Globus pallidus (tissue), 1 donor: ENCODE data around the gene AMOTL2.

ENCODE experiments used
- DNase-seq: peaks from one replicate; pipeline ENCODE4 v3.0.0-alpha.2; 2015; ENCODE audit warnings: low spot score

AMOTL2 gene

DNA sequence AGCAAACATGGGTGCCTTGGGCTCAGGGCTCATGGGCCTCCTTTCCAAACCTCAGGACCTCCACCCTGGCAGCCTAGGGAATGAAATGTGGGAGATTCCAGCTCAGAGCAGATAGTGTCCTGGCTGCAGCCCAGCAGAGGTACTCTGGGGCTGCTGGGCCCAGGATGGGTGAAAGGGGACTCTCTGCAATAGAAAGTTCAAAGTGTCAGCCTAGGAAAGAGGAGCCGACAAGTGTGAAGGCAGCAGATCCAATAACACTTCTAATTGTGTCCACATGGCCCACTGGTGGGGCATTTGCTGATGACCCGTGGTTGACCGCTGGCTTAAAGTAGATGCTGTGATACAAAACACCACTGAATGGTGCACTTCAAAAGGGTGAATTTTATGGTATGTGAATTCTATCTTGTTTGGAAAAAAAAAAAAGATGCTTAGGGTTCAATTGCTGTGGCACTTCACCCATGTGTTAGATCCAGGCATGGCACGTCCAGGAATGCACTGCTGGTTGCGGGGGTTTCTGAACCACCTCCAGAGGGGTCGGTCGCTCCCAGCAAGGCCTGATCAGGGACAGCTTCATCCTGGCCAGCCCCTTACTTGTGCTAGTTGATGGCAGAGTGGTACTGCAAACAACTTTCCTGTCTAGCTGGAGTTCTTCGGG lies 20.9 kb downstream of the AMOTL2 start:
- DNase-seq: no peak

DNA sequence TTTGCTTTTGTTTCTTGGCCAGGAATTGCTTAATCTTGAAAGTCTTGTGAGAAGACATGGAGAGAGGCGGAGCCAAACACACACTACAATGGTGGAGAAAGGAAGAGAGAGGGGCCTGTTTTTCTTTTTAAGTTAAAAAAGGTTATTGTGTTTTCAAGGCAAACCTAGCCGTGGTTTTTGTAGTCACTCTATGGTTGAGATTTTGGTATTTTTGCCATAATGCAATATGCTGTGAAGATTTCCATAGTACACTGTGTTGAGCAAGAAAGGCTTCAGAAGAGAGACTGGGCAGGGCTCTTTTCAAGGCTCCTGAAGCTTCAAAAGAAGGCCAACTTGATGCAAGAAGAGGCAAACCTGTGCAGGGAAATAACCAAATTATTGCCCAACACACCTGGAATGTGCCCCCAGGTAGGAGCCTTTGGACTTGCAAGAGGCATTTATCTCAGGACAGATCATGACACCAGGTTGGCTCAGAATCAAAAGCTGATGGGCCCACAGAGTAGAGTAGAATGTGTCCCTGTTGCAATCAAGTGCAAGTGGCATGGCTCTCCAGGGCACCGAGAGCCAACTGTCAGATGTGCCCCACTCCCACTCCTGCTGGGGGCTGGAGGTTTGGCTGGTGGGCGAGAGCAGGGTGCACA lies 22.1 kb downstream of the AMOTL2 start:
- DNase-seq: no peak

DNA sequence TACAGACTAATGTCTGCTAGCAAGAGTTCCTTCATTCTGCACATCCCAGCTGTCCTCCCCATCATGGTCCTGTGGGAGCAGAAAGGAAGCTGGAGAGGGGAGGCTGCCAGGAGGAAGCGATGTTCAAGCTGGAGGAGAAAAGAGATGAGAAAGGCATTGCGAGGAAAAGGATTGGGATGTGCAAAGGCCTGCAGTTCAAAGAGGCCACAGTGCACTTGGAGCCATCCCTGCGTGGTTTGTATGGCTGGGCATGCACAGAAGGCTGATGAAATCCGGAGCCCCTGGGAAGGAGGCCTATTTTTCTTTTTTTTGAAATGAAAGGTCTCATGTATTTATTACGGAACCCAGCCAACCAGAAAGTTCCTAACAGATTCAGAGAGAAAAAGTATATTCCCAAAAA lies 22.8 kb downstream of the AMOTL2 start:
- no peak for DNase-seq

DNA sequence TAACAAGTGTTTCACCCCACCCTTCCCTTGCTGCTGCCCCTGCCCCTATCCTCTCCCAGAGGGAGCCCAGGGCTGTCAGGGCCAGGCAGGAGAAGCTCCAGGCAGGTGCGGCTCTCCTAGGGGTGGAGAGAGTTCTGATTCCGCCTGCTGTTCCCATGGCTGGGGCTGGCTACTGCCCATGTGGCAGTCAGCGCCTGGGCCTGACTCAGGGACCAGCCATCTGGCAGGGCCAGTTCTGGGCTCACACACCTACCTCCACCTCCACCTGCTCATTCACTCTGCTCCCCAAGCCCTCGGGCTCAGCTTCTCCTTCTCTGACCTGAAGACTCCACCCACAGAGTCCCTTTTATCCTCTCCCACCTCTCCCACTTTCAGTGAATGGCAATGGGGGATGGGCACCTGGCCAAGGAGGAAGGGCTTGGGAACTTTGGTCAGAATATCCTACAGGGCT lies 23.4 kb downstream of the AMOTL2 start:
- DNase-seq: no peak

DNA sequence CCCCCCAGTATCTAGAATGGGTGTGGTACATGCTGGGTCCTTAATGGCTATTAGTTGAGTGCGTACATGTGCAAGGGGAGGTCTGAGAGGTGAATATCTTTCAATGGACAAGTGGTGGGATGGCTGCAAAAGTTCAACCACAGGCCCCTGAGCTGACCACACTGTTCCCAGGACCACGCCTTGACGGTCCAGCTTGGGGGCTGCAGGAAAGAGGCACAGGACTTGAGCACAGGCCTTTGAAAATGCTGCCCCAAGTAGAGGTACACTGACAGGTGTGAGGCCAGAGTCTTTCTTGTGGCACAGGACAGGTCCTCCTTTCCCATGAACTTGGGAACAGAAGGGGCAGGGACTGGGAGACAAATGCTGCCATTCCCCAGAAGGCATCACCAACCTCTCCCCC lies 24.0 kb downstream of the AMOTL2 start:
- DNase-seq: no peak

DNA sequence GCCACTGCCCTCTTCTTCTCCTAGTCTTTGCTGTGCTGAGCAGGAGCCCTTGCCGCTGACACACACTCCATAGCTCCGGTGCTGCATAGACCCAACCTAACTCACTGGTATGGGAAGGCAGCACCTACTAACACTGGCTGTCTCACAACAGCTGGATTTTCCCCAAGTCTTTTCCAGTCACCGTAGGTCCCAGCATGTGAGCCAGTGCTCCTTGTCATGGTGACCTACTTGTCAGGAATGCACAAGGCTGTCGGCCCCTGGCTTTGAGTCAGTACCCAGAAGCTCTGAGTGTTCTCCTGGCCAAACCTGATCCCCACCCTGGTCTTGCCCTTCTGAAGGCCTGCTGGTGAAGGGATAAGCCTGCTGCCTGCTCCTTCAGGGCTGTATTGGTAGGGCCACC lies 25.7 kb downstream of the AMOTL2 start:
- no peak for DNase-seq

DNA sequence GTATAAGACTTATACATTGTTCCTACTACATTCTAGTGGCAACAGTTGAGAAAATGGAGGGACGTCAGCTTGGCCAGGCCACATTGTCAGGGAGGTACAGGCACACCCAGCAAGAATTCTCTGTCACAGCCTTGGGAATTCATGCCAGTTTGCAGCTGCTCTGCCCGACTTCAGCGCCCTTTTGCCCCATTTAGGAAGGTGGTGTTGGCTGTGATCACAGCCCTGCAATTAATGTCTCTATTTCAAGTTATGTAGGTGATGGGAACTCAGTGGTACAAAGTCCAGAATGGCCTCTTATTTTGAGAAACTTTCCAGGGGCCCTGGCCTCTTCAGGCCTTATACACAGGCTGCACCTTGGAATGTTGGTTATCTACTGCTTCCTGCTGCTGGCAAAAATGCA lies 26.7 kb downstream of the AMOTL2 start:
- no peak for DNase-seq

DNA sequence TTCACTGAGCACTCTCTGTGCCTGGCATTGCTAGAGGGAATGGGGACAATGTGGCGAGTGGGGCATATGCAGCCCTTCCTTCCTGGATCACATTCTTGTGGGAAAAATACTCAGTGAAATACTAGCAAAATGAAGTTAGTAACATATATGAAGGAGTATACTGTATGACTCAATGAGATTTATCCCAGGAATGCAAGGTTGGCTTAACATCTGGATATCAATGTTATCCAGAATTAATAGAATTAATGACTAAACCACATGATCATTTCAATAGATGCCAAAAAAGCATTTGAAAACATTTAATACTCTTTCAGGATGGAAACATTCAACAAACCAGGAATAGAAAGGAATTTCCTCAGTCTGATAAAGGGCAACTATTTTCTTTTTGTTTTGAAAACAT lies 27.5 kb downstream of the AMOTL2 start:
- DNase-seq: no peak

DNA sequence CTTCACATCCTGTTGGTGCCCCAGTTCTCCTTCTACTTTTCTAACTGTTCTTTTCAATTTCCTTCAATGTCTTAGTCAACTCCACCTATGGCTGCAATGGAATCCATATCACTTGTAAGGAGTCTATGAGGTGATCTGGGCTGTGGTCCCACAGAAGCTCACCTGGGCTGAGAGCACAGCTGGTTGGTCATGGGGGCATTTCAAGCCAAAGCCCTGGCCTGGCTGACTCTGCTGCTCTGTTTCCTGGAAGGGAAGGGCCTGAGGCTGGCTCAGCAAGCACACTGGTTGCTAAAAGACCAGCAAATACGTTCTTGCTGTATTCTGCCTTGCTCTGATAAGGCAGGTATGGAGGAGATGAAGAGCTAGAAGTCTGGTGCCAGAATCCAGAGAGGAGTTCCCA lies 29.0 kb downstream of the AMOTL2 start:
- no peak for DNase-seq

DNA sequence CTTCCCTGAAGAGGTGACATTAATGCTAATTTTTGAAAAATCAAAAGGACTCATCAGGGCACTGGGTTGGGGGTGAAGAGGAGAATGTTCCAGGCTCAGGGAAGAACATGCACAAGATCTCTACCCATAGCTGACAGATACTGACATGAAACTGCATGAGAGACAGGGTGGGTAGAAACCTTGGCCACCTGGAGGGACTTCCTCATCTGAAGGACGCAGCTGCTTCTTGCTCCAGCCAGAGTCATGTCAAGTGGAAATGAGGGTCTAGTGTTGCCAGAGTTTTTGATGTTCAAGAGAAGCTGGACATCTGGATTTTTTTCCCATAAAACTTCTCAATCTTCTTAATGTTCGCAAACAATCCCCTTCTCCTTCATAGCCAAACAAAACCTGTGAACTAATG lies 29.7 kb downstream of the AMOTL2 start:
- DNase-seq: no peak

DNA sequence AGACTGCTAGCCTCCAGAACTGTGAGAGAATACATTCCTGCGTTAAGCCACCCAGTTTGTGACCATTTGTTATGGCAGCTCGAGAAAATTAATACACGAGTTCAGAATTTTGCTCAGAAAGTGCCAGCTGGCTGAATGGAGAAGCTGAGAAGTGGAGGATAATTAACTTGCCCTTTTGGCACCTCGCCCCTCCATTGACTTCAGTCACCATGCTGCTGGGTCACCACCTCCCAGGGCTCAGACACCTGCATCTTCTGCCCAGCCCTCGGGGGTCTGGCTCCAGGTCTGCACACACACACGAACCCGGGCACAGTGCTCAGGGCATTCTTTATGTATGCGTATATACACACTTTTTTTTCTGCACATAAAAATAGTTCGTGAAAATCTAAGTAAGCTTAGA lies 32.0 kb downstream of the AMOTL2 start:
- no peak for DNase-seq

DNA sequence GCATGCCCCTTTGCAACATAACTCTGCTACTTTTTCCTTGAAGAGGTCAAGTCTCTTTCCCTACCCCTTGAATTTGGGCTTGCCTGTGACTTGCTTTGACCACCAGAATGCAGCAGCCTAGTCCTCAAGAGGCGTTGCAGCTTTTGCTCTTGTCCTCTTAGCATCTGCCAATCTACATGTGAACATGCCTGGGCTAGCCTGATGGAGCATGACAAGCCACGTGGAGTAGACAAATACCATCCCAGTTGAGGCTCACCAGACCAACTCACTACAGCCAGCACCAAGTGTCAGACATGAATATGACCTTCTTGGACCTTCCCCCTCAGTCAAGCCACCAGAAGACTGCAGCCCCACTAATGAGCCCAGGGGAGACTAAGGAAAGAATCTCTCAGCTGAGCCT lies 32.9 kb downstream of the AMOTL2 start:
- DNase-seq: no peak

DNA sequence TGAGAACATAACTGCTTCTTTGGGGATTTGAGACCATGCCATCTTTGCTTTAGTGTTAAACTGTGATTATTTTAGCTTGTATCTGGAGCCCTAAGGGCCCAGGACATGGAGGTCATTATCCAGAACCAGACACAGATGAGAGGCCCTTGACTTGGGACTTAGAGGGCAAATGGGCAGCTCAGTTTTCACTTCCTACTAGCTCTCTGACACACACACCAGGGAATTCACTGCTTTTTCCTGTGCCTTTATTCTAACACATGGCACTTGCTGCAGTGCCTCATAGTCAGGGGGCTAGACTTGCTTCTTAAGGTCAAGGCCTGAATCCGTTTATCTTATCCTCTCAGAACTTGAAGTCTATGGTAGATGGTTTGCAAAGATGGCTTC lies 33.3 kb downstream of the AMOTL2 start:
- no peak for DNase-seq

DNA sequence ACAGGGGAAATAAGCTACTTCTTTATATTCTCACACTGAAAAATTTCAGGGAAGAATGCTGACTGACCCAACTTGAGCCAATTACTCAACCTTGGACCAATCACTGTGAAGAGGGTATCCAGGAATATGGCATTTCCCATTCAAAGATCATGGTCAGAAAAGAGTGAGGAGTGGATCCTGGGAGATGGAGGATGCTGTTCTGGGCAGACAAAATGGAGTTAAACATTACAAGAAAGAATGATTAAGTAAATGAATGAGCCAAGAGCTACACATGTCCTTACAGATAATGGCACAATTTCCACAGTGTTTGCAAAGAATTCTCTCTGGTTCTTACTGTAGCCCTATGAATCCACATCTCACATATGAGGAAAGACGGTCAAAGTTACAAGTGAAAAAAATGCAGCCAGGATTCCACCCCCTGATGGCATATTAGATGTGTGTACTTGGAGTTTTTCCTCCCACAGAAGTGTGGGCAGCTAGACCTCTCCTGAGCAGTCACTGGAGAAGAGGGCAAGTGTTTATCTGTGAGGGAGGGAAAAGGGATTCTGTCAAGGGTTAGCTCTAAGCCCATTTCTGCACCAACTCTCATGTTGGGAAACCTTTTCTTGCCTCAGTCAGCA lies 33.8 kb downstream of the AMOTL2 start:
- DNase-seq: no peak

DNA sequence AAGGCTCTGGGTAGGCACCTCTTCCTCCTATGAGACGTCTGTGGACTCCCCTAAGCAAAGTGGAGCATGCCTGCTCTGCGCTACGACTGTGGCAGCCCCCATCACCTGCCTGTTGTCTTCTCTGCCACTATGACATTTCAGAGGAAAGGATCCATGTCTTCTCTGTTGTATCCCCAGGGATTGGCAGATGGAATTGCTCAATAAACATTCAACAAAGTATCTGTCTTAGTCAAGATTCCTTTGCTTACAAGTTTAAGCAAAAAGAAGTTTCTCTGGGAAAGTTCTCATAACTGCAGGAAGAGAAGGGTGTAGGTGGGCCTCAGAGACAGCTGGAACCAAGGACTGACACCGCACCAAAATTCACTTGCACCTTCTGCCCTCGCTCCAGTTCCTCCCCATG lies 34.3 kb downstream of the AMOTL2 start:
- DNase-seq: no peak

DNA sequence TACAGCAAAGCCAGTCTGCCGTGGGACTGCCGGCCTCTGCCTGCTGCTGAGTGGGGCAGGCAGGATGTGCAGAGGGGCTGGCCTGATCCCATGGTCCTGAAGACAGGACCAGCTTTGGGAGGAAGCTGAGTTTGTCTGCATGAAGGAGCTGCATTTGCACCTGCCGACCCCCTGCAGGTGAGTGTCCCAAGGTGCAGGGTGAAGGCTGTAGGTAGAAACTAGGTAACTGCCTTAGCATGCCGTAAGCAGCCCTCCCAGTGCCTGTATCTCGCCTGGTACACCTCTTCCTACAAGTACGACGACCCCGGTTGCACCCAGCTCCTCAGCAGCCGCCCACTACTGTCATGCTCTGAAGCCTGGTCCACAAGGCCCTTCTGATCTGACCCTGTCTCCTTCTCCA lies 34.9 kb downstream of the AMOTL2 start:
- DNase-seq: no peak

DNA sequence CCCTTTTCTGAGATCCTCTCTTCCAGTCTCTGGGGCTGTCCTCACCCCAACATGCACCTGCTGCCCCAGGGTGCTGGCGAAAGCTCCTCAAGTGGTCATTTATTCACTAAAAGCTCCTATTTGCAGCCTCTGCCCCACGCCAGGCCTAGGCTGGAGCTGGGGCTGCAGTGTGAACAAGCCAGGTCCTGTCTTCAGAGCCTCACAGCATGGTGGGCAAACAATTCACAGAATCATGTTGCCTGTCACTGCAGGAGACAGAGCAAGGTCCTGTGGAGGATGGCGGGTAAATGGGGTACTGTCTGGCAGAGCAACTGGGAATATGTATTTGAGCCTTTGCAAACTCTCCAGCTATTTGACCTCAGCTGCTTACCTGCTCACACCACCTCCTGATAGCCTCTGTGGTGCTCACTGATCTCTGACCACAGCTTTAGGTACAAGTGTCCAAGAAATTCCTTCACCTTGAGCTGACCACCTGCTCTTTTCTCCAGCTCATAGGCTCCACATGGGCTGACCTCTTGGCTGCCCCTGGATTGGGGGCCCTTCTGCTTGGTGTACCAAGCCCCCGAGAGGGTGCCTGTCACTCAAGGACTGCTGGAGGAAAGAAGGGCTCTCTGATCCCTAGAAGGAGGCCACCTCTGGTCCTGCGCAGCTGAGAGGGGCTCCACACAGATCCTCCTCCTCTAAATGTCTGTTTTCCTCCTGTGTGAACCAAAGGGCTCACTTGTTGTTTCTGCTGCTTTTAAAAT lies 35.6 kb downstream of the AMOTL2 start:
- no peak for DNase-seq

DNA sequence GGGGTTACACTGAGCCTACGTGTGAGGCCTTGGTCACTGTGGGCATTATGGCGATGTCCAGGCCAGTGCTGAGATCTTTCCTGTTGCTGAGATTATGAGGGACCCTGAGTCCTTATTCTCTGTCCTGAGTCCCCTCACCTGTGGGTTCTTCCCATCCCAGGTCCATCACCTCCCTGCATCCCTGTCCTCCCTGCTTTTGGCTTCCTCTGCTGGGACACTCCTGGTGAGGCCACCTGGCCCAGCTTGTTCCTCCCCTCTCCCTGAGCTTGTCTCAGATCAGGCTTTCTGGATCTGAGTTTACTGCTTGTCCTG lies 36.1 kb downstream of the AMOTL2 start:
- DNase-seq: no peak

DNA sequence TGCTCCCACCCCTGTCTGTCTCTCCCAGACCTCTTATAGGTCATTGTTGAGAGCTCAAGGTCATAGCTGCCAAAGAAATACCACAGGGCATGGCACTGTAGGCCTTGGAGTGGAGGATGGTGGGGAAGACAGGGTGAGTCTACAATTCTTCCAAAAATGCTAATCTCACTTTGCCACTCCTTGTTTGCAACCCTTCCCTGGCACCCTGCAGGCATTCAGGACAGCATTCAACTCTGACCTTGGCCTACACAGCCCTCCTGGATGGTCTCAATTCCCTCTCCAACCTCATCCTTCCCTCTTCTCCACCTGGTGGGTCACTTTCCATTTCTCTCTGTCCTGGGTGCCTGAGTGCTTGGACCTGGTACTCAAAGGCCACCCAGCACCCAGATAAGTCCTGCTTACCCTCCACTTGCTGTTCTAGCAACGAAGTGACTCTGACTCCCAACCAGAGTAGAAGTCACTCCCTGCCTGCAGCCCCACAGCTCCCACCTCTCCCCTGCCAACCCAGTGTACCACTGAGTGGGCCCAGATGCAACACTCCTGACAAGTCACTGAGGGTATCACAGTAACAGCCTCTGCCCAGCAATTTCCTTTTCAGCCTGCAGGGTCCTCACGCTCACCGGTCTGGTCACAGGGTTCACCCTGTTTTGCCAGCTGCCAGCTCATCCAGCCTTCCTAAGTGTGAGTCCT lies 36.6 kb downstream of the AMOTL2 start:
- no peak for DNase-seq

DNA sequence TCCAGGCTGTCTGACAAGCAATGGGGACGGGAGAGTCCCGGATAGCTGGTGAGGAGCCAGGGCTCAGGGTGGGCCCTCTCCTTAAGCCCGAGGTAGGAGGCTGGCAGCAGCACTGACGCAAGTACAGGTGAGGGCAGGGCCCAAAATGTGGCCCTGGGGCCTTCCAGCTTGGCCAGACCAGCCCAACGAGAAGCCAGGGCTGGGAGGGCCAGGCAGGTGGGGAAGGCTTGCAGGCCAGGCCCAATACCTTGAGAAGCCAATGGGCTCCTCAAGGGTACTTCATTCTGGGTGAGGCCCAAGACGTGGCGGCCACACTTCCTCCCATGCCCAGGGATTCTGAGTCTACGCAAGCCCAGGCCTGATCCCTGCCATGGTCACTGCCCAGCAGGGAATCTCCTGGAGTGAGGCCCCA lies 37.2 kb downstream of the AMOTL2 start:
- DNase-seq: no peak

DNA sequence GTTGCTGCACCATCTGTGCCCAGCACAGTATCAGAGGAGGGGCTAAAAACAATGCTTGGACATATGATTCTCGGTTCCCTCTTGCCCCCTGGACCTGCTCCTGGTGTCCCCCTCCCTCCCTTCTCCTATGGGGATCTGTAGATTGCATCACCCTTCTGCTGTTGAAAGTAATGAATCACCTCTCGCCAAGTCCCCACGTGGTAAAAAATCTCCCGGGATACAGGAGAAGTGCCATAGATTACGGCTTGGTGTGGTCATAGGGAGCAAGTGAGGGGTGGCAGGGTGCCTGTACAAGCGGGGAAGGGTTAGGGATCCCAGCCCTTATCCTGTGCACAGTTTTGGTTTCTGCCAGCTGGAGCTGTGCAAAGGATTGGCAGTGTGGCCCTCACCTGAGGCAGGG lies 37.7 kb downstream of the AMOTL2 start:
- no peak for DNase-seq

DNA sequence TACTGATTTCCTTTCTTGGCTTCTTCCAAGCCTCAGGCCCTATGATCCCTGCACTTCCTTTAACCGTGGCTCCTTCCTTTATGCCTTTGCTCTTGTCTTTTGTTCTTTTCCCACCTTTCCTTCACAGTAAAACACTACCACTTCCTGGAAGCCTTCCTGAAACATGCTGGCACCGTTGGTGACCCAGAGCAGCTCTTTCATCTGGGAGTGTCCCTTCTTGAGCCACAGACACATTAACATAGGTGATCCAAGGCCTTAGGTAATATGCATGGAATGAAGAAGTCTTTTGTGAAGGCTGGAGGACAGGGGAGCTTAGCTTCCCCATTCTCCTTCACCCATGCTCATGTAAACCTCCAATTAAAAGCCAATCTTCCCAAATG lies 39.4 kb downstream of the AMOTL2 start:
- DNase-seq: no peak
